H9 (cell line): Measurements from ENCODE around the gene CHN1. TPM values are rescaled to one million over a fixed set of nuclear protein-coding genes. Genes with fewer than 3 reads are reported as not detected.

Experiments used
- DNase-seq: peaks from one replicate; pipeline ENCODE4 v3.0.0-alpha.2; 2017
- H2AFZ ChIP-seq: one replicate; pipeline ENCODE4 v1.6.1; 2013; ENCODE audit warnings: mild to moderate bottlenecking, low read length, control low read depth, moderate library complexity
- H2AK5ac ChIP-seq: 2 replicates; pipeline ENCODE4 v1.6.1; 2013; ENCODE audit warnings: low read length, control low read depth, mixed read lengths; ENCODE audit not compliant: insufficient read length
- H2BK120ac ChIP-seq: one replicate; pipeline ENCODE4 v1.6.1; 2013; ENCODE audit warnings: low read depth, mild to moderate bottlenecking, low read length, control low read depth, inconsistent platforms; ENCODE audit not compliant: poor library complexity, severe bottlenecking
- H2BK12ac ChIP-seq: 2 replicates; pipeline ENCODE4 v1.6.1; 2013; ENCODE audit warnings: low read length, control low read depth, mixed read lengths, low read depth; ENCODE audit not compliant: insufficient read length
- H2BK15ac ChIP-seq: 2 replicates; pipeline ENCODE4 v1.6.1; 2013; ENCODE audit warnings: low read depth, low read length, control low read depth
- H2BK20ac ChIP-seq: one replicate; pipeline ENCODE4 v1.6.1; 2013; ENCODE audit warnings: low read depth, mild to moderate bottlenecking, low read length, control low read depth, inconsistent platforms; ENCODE audit not compliant: poor library complexity, severe bottlenecking
- H2BK5ac ChIP-seq: 2 replicates; pipeline ENCODE4 v1.6.1; 2013; ENCODE audit warnings: low read length, control low read depth, mixed read lengths; ENCODE audit not compliant: insufficient read length
- H3K14ac ChIP-seq: 2 replicates; pipeline ENCODE4 v1.6.1; 2013; ENCODE audit warnings: low read length, control low read depth; ENCODE audit not compliant: insufficient read depth
- H3K18ac ChIP-seq: 2 replicates; pipeline ENCODE4 v1.6.1; 2013; ENCODE audit warnings: low read depth, mild to moderate bottlenecking, mixed read lengths, low read length, control low read depth; ENCODE audit not compliant: insufficient read length
- H3K23ac ChIP-seq: 2 replicates; pipeline ENCODE4 v1.6.1; 2013; ENCODE audit warnings: low read length, control low read depth, mixed read lengths, low read depth; ENCODE audit not compliant: insufficient read length
- H3K23me2 ChIP-seq: 2 replicates; pipeline ENCODE4 v1.6.1; 2013; ENCODE audit warnings: low read depth, mild to moderate bottlenecking, mixed read lengths, low read length, control low read depth; ENCODE audit not compliant: insufficient read length, poor library complexity, severe bottlenecking
- H3K27ac ChIP-seq: 2 replicates; pipeline ENCODE4 v1.5.1; 2013; ENCODE audit warnings: low read length, control low read depth, mixed read lengths, low read depth; ENCODE audit not compliant: insufficient read length
- H3K27me3 ChIP-seq: 2 replicates; pipeline ENCODE4 v1.6.1; 2013; ENCODE audit warnings: low read length, control low read depth, inconsistent platforms; ENCODE audit not compliant: insufficient read depth
- H3K4ac ChIP-seq: 2 replicates; pipeline ENCODE4 v1.6.1; 2013; ENCODE audit warnings: low read depth, mild to moderate bottlenecking, control low read depth, inconsistent platforms, low read length, moderate library complexity
- H3K4me1 ChIP-seq: 2 replicates; pipeline ENCODE4 v1.6.1; 2013; ENCODE audit warnings: low read length, control low read depth, inconsistent platforms; ENCODE audit not compliant: insufficient read depth
- H3K4me2 ChIP-seq: 2 replicates; pipeline ENCODE4 v1.6.1; 2013; ENCODE audit warnings: low read length, control low read depth, mixed read lengths; ENCODE audit not compliant: insufficient read length, insufficient read depth
- H3K56ac ChIP-seq: 2 replicates; pipeline ENCODE4 v1.6.1; 2013; ENCODE audit warnings: low read depth, mild to moderate bottlenecking, mixed read lengths, low read length, control low read depth; ENCODE audit not compliant: insufficient read length
- H3K79me1 ChIP-seq: 2 replicates; pipeline ENCODE4 v1.6.1; 2013; ENCODE audit warnings: low read depth, mild to moderate bottlenecking, moderate library complexity, low read length, control low read depth, inconsistent platforms; ENCODE audit not compliant: insufficient read depth, poor library complexity, severe bottlenecking
- H3K79me2 ChIP-seq: 2 replicates; pipeline ENCODE4 v1.6.1; 2013; ENCODE audit warnings: low read length, control low read depth, inconsistent platforms; ENCODE audit not compliant: insufficient read depth
- H3K9ac ChIP-seq: 2 replicates; pipeline ENCODE4 v1.6.1; 2013; ENCODE audit warnings: low read length, control low read depth, mixed read lengths; ENCODE audit not compliant: insufficient read length; ENCODE audit errors: extremely low read depth
- H3K9me3 ChIP-seq: one replicate; pipeline ENCODE4 v1.6.1; 2013; ENCODE audit warnings: low read depth, low read length, inconsistent platforms; ENCODE audit not compliant: control insufficient read depth
- H3T11ph ChIP-seq: one replicate; pipeline ENCODE4 v1.6.1; 2013; ENCODE audit warnings: mild to moderate bottlenecking, low read length, control low read depth, inconsistent platforms
- H4K20me1 ChIP-seq: one replicate; pipeline ENCODE4 v1.6.1; 2013; ENCODE audit not compliant: control insufficient read depth, insufficient read length, insufficient read depth
- H4K5ac ChIP-seq: 2 replicates; pipeline ENCODE4 v1.6.1; 2013; ENCODE audit warnings: low read depth, mild to moderate bottlenecking, mixed read lengths, low read length, control low read depth; ENCODE audit not compliant: insufficient read length
- H4K8ac ChIP-seq: replicated peaks from 2 replicates; pipeline ENCODE4 v1.6.1; 2013; ENCODE audit warnings: low read length, control low read depth, mixed read lengths, low read depth; ENCODE audit not compliant: insufficient read length
- H4K91ac ChIP-seq: 2 replicates; pipeline ENCODE4 v1.6.1; 2013; ENCODE audit warnings: low read depth, mild to moderate bottlenecking, moderate library complexity, mixed read lengths, low read length, control low read depth; ENCODE audit not compliant: insufficient read length
- H3K27ac Mint-ChIP-seq, 3 experiments: 2 replicates in 2 of 3; 3 replicates in 1 of 3; pipeline ENCODE4 v1.8.0; 2020 to 2021; ENCODE audit warnings: mixed read lengths in 3 of 3, mild to moderate bottlenecking in 1 of 3, moderate library complexity in 1 of 3
- H3K27me3 Mint-ChIP-seq: 2 replicates; pipeline ENCODE4 v1.8.0; 2021; ENCODE audit warnings: low read depth, mild to moderate bottlenecking, moderate library complexity, mixed read lengths
- H3K36me3 Mint-ChIP-seq, 3 experiments: 2 replicates in 2 of 3; 3 replicates in 1 of 3; pipeline ENCODE4 v1.8.0; 2020 to 2021; ENCODE audit warnings: low read depth in 3 of 3, mixed read lengths in 3 of 3; ENCODE audit not compliant: insufficient read depth in 1 of 3
- H3K4me1 Mint-ChIP-seq, 2 experiments: 2 replicates each; pipeline ENCODE4 v1.8.0; 2020; ENCODE audit warnings: mixed read lengths in 2 of 2
- H3K4me3 Mint-ChIP-seq, 2 experiments: 2 replicates in 1 of 2; 3 replicates in 1 of 2; pipeline ENCODE4 v1.8.0; 2020 to 2021; ENCODE audit warnings: mild to moderate bottlenecking in 2 of 2, mixed read lengths in 2 of 2, moderate library complexity in 1 of 2
- H3K9me3 Mint-ChIP-seq, 2 experiments: 2 replicates in 1 of 2; 3 replicates in 1 of 2; pipeline ENCODE4 v1.8.0; 2020; ENCODE audit warnings: mild to moderate bottlenecking in 2 of 2, mixed read lengths in 2 of 2, moderate library complexity in 1 of 2
- CTCF ChIP-seq: fragments of 200-600 bp; sonication (generic); conservative IDR thresholded peaks from 3 replicates; pipeline ENCODE4 v1.8.0; 2021; ENCODE audit warnings: antibody characterized with exemption, mild to moderate bottlenecking
- WGBS: extraction: QIAGEN DNeasy Blood & Tissue Kit; methylation state at CpG from one replicate; pipeline ENCODE4 v1.1.7; 2013; ENCODE audit warnings: missing lambda C conversion rate, low lambda C conversion rate, mixed read lengths; ENCODE audit not compliant: insufficient read length; ENCODE audit errors: extremely low coverage; 5-methylcytosine and 5-hydroxymethylcytosine counted together
- total RNA-seq: library from RNA; stranded (reverse); gene quantifications from 2 replicates; pipeline ENCODE4 v1.2.1, GENCODE V29; 2021

The CHN1 gene
- total RNA-seq, 1 experiment from 2014 or later = 33.9 TPM

- Histone ChIP-seq H4K91ac (no peak overlapping the region), H3K4me1 (peaks cover 13% of the 10 kb centered on the region), H3K9me3 (no peaks in the 10 kb centered on the region), H4K5ac (no peak overlapping the region), H3K23ac (no peak overlapping the region), H3K27ac (peak overlapping the region; percentile 19), H3K4ac (no peak overlapping the region), H3K18ac (peak overlapping the region; percentile 83), H3K79me2 (no peaks in the 10 kb centered on the region), H3K27me3 (no peaks in the 10 kb centered on the region), H2BK12ac (peak overlapping the region; percentile 39), H2AK5ac (no peak overlapping the region), H4K20me1 (no peaks in the 10 kb centered on the region), H3K4me2 (no peak overlapping the region), H3K56ac (no peak overlapping the region), H3K14ac (peak overlapping the region; percentile 39; the same call in 1 of the 2 replicates), H3K9ac (no peak overlapping the region), H2BK5ac (no peak overlapping the region), H2BK15ac (no peak overlapping the region), H2BK20ac (no peak overlapping the region), H4K8ac (no peak overlapping the region), H3K79me1 (no peaks in the 10 kb centered on the region), H2AFZ (no peak overlapping the region), H2BK120ac (no peak overlapping the region), H3K23me2 (peaks cover 2% of the 10 kb centered on the region), H3T11ph (peak overlapping the region; percentile 30)
- Mint-ChIP-seq H3K9me3 (no peaks in the 10 kb centered on the region), H3K4me1 (peaks cover 37 to 45% of the 10 kb centered on the region in 2 experiments), H3K27ac (peak overlapping the region; percentile 93 to 96 (median 93)), H3K4me3 (no peak overlapping the region), H3K36me3 (peaks cover 11 to 20% (median 12%) of the 10 kb centered on the region in 3 experiments), H3K27me3 (no peaks in the 10 kb centered on the region)
- TF ChIP-seq CTCF = no peak
- no peak for DNase-seq
- WGBS = no CpG with 5 or more reads among the region's 9 CpGs
Observed at GRCh38 chr2:174827371-174828369, 177.5 kb downstream of the CHN1 start.
